CD14-positive monocyte (primary cell): ENCODE data around the gene DDX47. TPM values are rescaled to one million over a fixed set of nuclear protein-coding genes. Genes with fewer than 3 reads are reported as not detected.

Source experiments
- DNase-seq, 3 donors: peaks; one replicate each; pipeline ENCODE4 v3.0.0-alpha.2; 2011 to 2022
- H2AFZ ChIP-seq: 2 replicates; pipeline ENCODE4 v1.6.0; 2012; ENCODE audit warnings: mild to moderate bottlenecking, low read depth, low read length, inconsistent platforms; ENCODE audit not compliant: insufficient read depth, poor library complexity, severe bottlenecking
- H3K27ac ChIP-seq, 2 donors: 1 replicate in 1 of 2; 2 replicates in 1 of 2; pipeline ENCODE4 v1.5.1; 2012 to 2013; ENCODE audit warnings: low read length in 2 of 2, control low read depth in 1 of 2, inconsistent platforms in 1 of 2, low read depth in 1 of 2, mild to moderate bottlenecking in 1 of 2
- H3K27me3 ChIP-seq, 2 donors: one replicate each; pipeline versions ENCODE4 v1.6.0 to v1.6.1; 2011 to 2013; ENCODE audit warnings: low read length in 2 of 2; ENCODE audit not compliant: control insufficient read depth in 2 of 2, insufficient read depth in 2 of 2
- H3K36me3 ChIP-seq, 2 donors: replicated peaks in 1 of 2; 1 replicate in 1 of 2; 2 replicates in 1 of 2; pipeline versions ENCODE4 v1.5.1 to v1.6.1; 2012 to 2013; ENCODE audit warnings: low read length in 2 of 2, control low read depth in 1 of 2, inconsistent platforms in 1 of 2, mild to moderate bottlenecking in 1 of 2; ENCODE audit not compliant: insufficient read depth in 2 of 2, control insufficient read depth in 1 of 2
- H3K4me1 ChIP-seq, 2 donors: 1 replicate in 1 of 2; 2 replicates in 1 of 2; pipeline versions ENCODE4 v1.5.1 to v1.6.1; 2012 to 2013; ENCODE audit warnings: low read length in 2 of 2, control low read depth in 1 of 2, inconsistent platforms in 1 of 2, mild to moderate bottlenecking in 1 of 2, moderate library complexity in 1 of 2; ENCODE audit not compliant: insufficient read depth in 2 of 2, control insufficient read depth in 1 of 2
- H3K4me2 ChIP-seq: replicated peaks from 2 replicates; pipeline ENCODE3; 2012; ENCODE audit warnings: low read length, moderate library complexity, mild to moderate bottlenecking; ENCODE audit not compliant: poor library complexity, severe bottlenecking; ENCODE audit errors: extremely low read depth
- H3K4me3 ChIP-seq, 3 experiments: fragments of 200-600 bp in 1 of 3; sonication (generic) in 1 of 3; replicated peaks in 1 of 3; 1 replicate in 2 of 3; 2 replicates in 1 of 3; pipeline ENCODE4 v1.5.1; 2011 to 2013; ENCODE audit warnings: low read length in 3 of 3, mild to moderate bottlenecking in 3 of 3, control low read depth in 2 of 3, low read depth in 2 of 3, inconsistent platforms in 1 of 3, moderate library complexity in 1 of 3
- H3K79me2 ChIP-seq: 2 replicates; pipeline ENCODE4 v1.6.0; 2012; ENCODE audit warnings: mild to moderate bottlenecking, control low read depth, inconsistent platforms, low read length, moderate library complexity; ENCODE audit not compliant: insufficient read depth
- H3K9ac ChIP-seq: 2 replicates; pipeline ENCODE4 v1.6.0; 2017; ENCODE audit warnings: low read length, mild to moderate bottlenecking; ENCODE audit not compliant: insufficient read depth, poor library complexity, severe bottlenecking
- H3K9me3 ChIP-seq, 2 donors: replicated peaks in 1 of 2; 1 replicate in 1 of 2; 2 replicates in 1 of 2; pipeline versions ENCODE4 v1.5.1 to v1.6.1; 2012 to 2013; ENCODE audit warnings: low read length in 2 of 2, control low read depth in 1 of 2; ENCODE audit not compliant: control insufficient read depth in 1 of 2, insufficient read depth in 1 of 2
- H4K20me1 ChIP-seq: 2 replicates; pipeline ENCODE4 v1.6.0; 2012; ENCODE audit warnings: mild to moderate bottlenecking, low read length, control low read depth, moderate library complexity; ENCODE audit not compliant: insufficient read depth
- H3K27ac Mint-ChIP-seq, 7 donors: one replicate each; pipeline ENCODE4 v1.8.0; 2020; ENCODE audit warnings: mild to moderate bottlenecking in 7 of 7, mixed read lengths in 7 of 7, moderate library complexity in 6 of 7, inconsistent platforms in 2 of 7
- H3K27me3 Mint-ChIP-seq, 3 donors: one replicate each; pipeline ENCODE4 v1.8.0; 2021 to 2022; ENCODE audit warnings: low read depth in 3 of 3, mild to moderate bottlenecking in 3 of 3, mixed read lengths in 3 of 3, moderate library complexity in 3 of 3, inconsistent platforms in 1 of 3
- H3K36me3 Mint-ChIP-seq, 2 donors: one replicate each; pipeline ENCODE4 v1.8.0; 2020; ENCODE audit warnings: mixed read lengths in 2 of 2, inconsistent platforms in 1 of 2, mild to moderate bottlenecking in 1 of 2
- H3K4me1 Mint-ChIP-seq: one replicate; pipeline ENCODE4 v1.8.0; 2020; ENCODE audit warnings: mild to moderate bottlenecking, mixed read lengths
- H3K4me3 Mint-ChIP-seq, 2 donors: one replicate each; pipeline ENCODE4 v1.8.0; 2020; ENCODE audit warnings: mild to moderate bottlenecking in 2 of 2, mixed read lengths in 2 of 2, moderate library complexity in 1 of 2
- H3K9me3 Mint-ChIP-seq, 7 donors: one replicate each; pipeline ENCODE4 v1.8.0; 2020 to 2022; ENCODE audit warnings: mixed read lengths in 7 of 7, mild to moderate bottlenecking in 6 of 7, moderate library complexity in 6 of 7, inconsistent platforms in 2 of 7
- WGBS: methylation state at CpG from one replicate; pipeline ENCODE4 v1.1.5; 2013; ENCODE audit warnings: missing lambda C conversion rate; ENCODE audit not compliant: insufficient coverage; 5-methylcytosine and 5-hydroxymethylcytosine counted together
- intact Hi-C, 2 donors: fragments of 100-400 bp; cut with micrococcal nuclease; formaldehyde crosslinking; loops; one replicate each; pipeline versions ENCODE4 v1.15.0 to v1.15.1; 2023
- polyA plus RNA-seq, 3 donors: library from polyadenylated mRNA; depleted of rRNA in 1 of 3; unstranded in 2 of 3; stranded (reverse) in 1 of 3; fragments of 300-500 nt in 2 of 3; fragments of >200 nt in 1 of 3; fragmentation: Illumina TruSeq in 2 of 3; gene quantifications; 1 replicate in 2 of 3; 2 replicates in 1 of 3; pipeline ENCODE4 v1.2.3, GENCODE V29; 2012 to 2021
- TF ChIP-seq, protein P1 (sequence below): fragments of 200-600 bp; IDR thresholded peaks from one replicate; pipeline ENCODE4 v1.8.0; 2022; ENCODE audit warnings: antibody characterized with exemption, mild to moderate bottlenecking

DDX47 gene
- polyA plus RNA-seq, 3 donors = 27.6 to 35.2 (median 30.1) TPM

DNA sequence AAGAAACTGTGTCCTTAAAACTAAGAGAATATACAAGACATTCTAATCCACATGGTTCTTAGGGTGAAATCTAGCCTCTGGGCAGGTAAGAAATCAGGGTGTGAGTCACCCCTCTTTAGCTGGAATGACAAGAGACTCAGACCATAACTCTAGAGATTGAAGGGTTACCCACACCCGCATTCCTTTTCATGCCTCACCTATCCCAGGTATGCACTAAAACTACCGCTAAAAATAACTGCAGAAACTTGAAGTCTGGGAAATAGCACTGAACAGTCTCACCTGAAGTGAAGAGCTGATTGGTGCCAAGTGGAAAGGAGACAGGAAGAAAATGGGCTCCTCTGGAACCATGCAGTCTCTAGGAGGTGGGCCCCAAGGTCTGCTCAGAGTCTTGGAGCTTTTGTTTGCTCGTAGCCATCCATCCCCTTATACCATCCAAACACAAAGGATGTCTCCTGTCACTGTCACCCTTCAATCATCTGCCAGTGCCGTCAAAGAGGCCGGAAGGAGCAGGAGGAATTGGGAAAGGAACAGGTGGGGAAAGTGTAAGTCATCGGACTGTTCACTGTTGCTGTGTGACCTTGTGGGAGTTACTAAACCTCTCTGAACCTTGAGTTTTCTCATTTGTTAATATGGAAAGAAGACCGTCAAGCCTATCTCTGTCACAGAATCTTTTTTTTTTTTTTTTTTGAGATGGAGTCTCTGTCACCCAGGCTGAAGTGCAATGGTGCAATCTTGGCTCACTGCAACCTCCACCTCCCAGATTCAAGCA is 22.4 kb downstream of the DDX47 start:
- Histone ChIP-seq H3K4me1 (no peaks in the 10 kb centered on the region), H3K9me3 (no peaks in the 10 kb centered on the region), H3K27ac (no peak overlapping the region), H3K79me2 (no peaks in the 10 kb centered on the region), H3K9ac (no peak overlapping the region), H3K4me3 (no peak overlapping the region), H3K27me3 (no peaks in the 10 kb centered on the region), H3K4me2 (no peak overlapping the region), H4K20me1 (no peaks in the 10 kb centered on the region), H2AFZ (no peak overlapping the region), H3K36me3 (peaks cover 15 to 31% of the 10 kb centered on the region in 2 donors)
- DNase-seq = no peak
- WGBS = 100% methylated on average over 1 of the region's 7 CpGs
- Mint-ChIP-seq H3K27me3 (peaks cover 0 to 2% (median 0%) of the 10 kb centered on the region in 3 donors), H3K9me3 (peaks cover 0 to 2% (median 0%) of the 10 kb centered on the region in 7 donors), H3K4me1 (peaks cover 4% of the 10 kb centered on the region), H3K36me3 (peaks cover 31 to 43% of the 10 kb centered on the region in 2 donors), H3K27ac (no peak overlapping the region), H3K4me3 (no peak overlapping the region)
- TF ChIP-seq, protein P1, sequence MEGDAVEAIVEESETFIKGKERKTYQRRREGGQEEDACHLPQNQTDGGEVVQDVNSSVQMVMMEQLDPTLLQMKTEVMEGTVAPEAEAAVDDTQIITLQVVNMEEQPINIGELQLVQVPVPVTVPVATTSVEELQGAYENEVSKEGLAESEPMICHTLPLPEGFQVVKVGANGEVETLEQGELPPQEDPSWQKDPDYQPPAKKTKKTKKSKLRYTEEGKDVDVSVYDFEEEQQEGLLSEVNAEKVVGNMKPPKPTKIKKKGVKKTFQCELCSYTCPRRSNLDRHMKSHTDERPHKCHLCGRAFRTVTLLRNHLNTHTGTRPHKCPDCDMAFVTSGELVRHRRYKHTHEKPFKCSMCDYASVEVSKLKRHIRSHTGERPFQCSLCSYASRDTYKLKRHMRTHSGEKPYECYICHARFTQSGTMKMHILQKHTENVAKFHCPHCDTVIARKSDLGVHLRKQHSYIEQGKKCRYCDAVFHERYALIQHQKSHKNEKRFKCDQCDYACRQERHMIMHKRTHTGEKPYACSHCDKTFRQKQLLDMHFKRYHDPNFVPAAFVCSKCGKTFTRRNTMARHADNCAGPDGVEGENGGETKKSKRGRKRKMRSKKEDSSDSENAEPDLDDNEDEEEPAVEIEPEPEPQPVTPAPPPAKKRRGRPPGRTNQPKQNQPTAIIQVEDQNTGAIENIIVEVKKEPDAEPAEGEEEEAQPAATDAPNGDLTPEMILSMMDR = no peak
- intact Hi-C loops = no loop called here

DNA sequence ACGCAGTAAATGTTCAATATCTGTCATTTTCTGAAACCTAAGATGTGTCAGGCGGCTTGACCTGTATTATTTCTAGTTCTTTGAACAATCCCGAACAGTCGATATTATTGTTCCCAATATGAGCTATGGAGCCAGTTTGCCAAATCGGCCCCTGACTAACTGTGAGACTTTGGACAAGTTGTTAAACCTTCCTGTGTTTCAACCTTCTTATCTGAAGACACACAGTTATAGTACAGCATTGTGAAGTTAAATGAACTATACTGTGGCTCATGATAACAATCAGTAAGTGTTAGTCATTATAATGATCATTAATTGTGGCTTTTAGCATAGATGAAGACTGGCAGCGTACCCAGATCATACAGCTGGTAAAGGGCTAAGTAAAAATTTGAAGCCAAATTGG is 23.4 kb downstream of the DDX47 start:
- peaks cover 0 to 1% (median 0%) of the 10 kb centered on the region in 3 donors for H3K27me3 Mint-ChIP-seq
- H3K27ac ChIP-seq = no peak overlapping the region
- peaks cover 11 to 25% of the 10 kb centered on the region in 2 donors for H3K36me3 ChIP-seq
- intact Hi-C loops = no loop called here
- peaks cover 28 to 33% of the 10 kb centered on the region in 2 donors for H3K36me3 Mint-ChIP-seq
- no peaks in the 10 kb centered on the region for H3K4me1 ChIP-seq
- peaks cover 4% of the 10 kb centered on the region for H3K4me1 Mint-ChIP-seq
- no peak overlapping the region for H3K9ac ChIP-seq
- H3K9me3 ChIP-seq = no peaks in the 10 kb centered on the region
- H3K27ac Mint-ChIP-seq = peak overlapping the region in 1 of 7 donors; percentile 6
- DNase-seq = no peak
- H3K79me2 ChIP-seq = no peaks in the 10 kb centered on the region
- no peak overlapping the region for H3K4me2 ChIP-seq
- peaks cover 0 to 2% (median 0%) of the 10 kb centered on the region in 7 donors for H3K9me3 Mint-ChIP-seq
- 96% methylated on average over 4 of the region's 6 CpGs for WGBS
- no peaks in the 10 kb centered on the region for H3K27me3 ChIP-seq
- no peak overlapping the region for H3K4me3 ChIP-seq
- TF ChIP-seq, protein P1 = no peak
- no peak overlapping the region for H3K4me3 Mint-ChIP-seq
- H2AFZ ChIP-seq = no peak overlapping the region
- H4K20me1 ChIP-seq = no peaks in the 10 kb centered on the region
